ENCODE results near the gene PNPLA8.

PNPLA8 gene

DNA sequence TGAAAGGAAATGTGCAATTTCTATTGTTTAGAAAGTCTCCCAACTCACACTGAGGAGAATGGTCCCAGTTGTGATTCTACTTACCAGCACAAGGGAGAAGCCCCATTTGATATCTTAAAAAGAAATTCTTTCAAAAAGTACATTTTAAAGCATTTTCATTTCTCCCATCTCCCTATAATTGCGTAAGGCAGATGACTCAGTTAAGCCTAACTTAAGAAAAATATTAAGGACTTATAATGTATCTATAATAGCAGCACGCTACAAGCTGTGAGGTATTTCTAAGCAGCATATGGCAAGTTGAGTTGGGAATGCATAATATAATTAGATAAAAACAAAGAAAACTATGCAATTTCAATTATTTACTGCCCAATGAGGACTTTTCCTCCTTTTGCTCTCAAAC lies 61.2 kb downstream of the PNPLA8 start:
- DNase-seq = no peak

- no peak for DNase-seq
These were observed 62.3 kb downstream of the PNPLA8 start for GRCh38 chr7:108463613-108464012.

GRCh38 chr7:108461840-108462239 lies 64.1 kb downstream of the PNPLA8 start:
- DNase-seq = no peak

GRCh38 chr7:108460964-108461363 lies 65.0 kb downstream of the PNPLA8 start:
- DNase-seq = no peak

DNA sequence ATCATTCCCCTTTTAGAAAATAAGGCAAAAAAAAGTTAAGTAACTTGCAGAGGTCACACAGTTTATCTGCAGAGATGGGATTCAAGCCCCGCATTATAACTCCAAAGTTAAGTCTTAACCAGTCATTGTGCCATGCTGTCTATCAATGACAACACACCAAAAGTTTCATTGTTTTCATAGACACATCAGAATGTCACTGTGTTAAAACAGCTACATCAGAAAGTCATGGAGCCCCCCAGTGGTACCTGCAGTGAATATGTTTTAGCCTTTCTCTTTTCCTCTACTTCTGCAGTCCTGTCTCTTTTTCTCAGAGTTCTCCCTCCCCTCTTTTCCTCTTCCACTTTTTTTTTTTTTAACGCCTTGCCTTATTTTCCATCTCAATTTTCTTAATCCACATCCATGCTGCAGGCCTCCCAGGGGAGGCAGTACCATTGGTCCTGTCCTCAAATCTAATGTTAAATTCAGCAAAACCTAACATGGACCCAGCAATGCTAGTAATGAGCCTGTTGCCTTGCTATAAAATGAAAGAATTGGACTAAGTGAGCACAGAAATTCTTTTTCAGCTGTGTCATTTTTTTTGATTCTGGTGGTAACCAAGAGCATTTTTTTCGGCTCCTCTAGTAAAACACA lies 65.9 kb downstream of the PNPLA8 start:
- peak; percentile 48 to 76 (median 70) for DNase-seq

- no peak for DNase-seq
These were observed 68.1 kb downstream of the PNPLA8 start for GRCh38 chr7:108457871-108458270.

- DNase-seq = peak in 1 of 3 experiments; percentile 51
These were observed 68.9 kb downstream of the PNPLA8 start for GRCh38 chr7:108456845-108457540.

- DNase-seq = peak; percentile 89 to 97 (median 95)
These were observed 69.8 kb downstream of the PNPLA8 start, which contains the start of gene NRCAM for GRCh38 chr7:108455998-108456677. NRCAM (minus strand) TSS chr7:108456436; CDS start chr7:108240064, 216,372 bp downstream.

DNA sequence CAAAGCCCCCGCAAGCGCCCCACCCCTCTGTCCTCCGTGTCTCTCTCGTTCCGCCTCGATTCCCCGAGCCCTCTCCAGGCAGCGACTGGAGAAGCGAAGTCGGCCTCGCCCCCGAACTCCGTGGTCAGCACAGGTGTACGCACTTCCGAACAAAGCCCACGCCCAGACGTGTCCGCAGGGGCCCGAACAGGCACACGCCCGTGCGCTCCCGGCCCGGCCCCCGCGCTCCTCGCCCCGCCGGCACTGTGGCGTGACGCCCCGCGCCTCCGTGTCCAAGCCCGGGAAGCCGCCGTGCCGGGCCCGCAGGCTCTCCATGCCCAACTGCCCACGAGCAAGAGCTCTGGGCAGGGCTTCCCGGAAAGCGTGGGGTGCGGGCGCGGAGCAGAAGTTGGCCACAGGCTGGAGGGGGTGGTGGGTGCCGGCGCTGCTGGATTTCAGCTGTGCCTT lies 70.4 kb downstream of the PNPLA8 start:
- DNase-seq = peak; percentile 79 to 91 (median 87)

DNA sequence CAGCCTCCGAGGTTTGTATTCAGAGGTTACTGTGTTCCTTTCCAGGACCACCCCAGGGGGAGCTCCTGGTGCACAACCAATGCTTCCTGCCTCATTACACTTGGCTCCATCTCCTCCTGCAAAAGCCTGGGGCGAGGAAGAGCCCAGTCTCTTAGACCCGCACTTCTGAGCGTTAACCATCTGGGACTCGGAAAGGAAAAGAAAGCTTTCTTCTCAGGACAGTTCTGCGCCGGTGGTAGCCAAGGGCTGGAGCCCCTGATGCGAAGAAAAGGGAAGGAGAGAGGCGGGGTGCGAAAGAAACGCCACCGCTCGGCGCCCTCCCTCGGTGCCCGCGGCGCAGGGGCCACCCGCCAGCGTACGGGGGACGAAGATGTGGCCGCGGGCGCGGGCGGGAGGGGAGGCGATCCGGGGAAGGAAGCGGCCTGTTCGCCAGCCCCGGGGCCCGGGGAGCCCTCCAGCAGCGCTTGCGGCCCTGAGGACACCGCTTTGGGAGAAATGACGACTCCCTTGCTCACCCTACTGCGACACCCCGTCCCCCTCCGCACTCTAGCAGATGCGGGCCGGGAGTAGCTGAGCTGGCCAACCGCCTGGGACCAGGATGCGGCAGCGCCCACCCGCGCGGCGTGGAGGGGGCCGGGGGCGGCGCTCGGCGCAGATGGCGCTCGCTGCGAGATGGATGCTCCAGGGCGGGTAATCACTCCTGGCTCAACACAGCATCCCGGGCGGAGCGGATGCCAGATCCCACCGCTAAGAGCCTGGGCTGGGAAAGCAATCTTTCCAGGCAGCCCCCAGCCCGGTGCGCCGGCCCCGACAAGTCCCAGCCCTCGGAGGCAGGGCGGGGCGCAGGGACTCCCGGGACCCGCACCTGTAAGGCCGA lies 71.0 kb downstream of the PNPLA8 start:
- DNase-seq = peak; percentile 79 to 95 (median 92)

GRCh38 chr7:108454317-108454673 lies 71.6 kb downstream of the PNPLA8 start:
- DNase-seq = no peak

- peak in 1 of 3 experiments; percentile 55 for DNase-seq
These were observed 72.6 kb downstream of the PNPLA8 start for GRCh38 chr7:108453320-108453719.

DNA sequence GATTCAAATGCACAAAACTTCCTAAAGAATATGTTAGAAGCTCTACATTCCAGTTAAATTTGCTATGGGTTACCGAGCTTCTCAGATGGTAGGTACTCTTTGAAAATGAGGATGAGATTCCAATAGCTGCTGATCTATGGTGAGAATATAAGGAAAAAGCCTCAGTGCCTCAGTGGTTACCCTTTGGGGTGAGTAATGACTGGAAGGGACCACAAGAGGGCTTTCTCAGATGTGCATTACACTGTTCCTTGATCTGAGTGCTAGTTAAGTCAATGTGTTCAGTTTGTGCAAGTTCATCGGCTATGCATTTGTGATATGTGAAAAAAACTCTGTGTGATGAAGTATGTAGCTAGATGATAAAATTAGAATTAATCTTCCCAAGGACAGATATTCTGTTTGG lies 73.2 kb downstream of the PNPLA8 start:
- DNase-seq = peak in 2 of 3 experiments; percentile 25 to 66

GRCh38 chr7:108451296-108451848 lies 74.6 kb downstream of the PNPLA8 start:
- no peak for DNase-seq

- no peak for DNase-seq
These were observed 75.8 kb downstream of the PNPLA8 start for GRCh38 chr7:108450160-108450559.

GRCh38 chr7:108449521-108449920 lies 76.4 kb downstream of the PNPLA8 start:
- DNase-seq = no peak

- peak in 2 of 3 experiments; percentile 59 to 86 for DNase-seq
These were observed 77.1 kb downstream of the PNPLA8 start for GRCh38 chr7:108448584-108449505.

DNA sequence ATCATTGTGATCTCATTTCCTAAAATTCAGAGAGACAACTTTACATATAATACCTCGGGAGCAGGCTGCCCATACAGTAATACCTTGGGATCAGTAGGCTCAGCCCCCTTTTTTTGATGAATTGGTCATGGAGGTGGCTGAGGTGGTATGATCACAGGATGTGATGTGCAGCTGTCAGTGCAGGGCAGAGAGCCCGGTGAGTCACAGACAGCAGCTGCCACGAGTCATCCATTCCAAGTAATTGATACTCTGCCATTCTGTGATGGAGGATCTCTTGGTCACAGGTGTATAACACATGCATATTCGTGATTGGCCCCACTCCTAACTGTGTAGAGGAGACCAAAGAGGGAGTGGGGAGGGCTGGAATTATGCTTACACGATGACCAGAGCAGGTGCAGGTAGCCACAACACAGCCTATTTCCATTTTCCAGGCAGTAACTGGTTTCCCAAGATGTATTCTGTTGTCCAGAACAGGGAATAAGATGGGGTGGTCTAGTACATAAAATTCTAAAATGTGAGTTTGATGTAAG lies 83.8 kb downstream of the PNPLA8 start:
- peak; percentile 68 to 89 (median 78) for DNase-seq

GRCh38 chr7:108441392-108441955 lies 84.5 kb downstream of the PNPLA8 start:
- no peak for DNase-seq

GRCh38 chr7:108440613-108441012 lies 85.3 kb downstream of the PNPLA8 start:
- no peak for DNase-seq

DNA sequence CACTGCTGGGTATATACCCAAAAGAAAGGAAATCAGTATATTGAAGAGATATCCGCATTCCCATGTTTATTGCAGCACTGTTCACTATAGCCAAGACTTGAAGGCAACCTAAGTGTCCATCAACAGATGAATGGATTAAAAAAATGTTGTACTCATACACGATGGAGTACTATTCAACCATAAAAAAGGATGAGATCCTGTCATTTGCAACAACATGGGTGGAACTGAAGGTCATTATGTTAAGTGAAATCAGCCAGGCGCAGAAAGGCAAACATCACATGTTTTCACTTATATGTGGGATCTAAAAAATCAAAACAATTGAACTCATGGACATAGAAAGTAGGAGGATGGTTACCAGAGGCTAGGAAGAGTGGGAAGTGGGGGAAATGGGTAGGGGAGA lies 89.0 kb downstream of the PNPLA8 start:
- DNase-seq = peak in 1 of 3 experiments; percentile 27
